ENCODE results near the gene FUOM. TPM values are rescaled to one million over a fixed set of nuclear protein-coding genes. Genes with fewer than 3 reads are reported as not detected.

The FUOM gene
- total and polyA plus RNA-seq, 10 of the 15 experiments (the other 5 are each of a cell fraction or from before 2014, with no cell fraction given), result 1.8 to 41.7 (median 25.6) TPM

GRCh38 chr10:133394801-133395221 lies 37.0 kb upstream of the FUOM start:
- Histone ChIP-seq H3K36me3 (ENCODE audit: control insufficient read depth in 2 of 2, insufficient read depth in 2 of 2, low read length in 1 of 2) (peaks cover 8 to 9% of the 10 kb centered on the region in 2 experiments; a peak in 3 of 4 replicates), H3K9me3 (replicated peaks; ENCODE audit: control insufficient read depth, insufficient read depth, low read length) (no peaks in the 10 kb centered on the region), H3K27ac (ENCODE audit: control insufficient read depth, insufficient read depth) (peak overlapping the region; percentile 95), H2AFZ (ENCODE audit: control insufficient read depth, low read depth, low read length) (no peak overlapping the region), H3K4me1 (ENCODE audit: control insufficient read depth, insufficient read depth, low read length) (peaks cover 36% of the 10 kb centered on the region), H3K4me3 (peak overlapping the region; percentile 80), H3K9ac (ENCODE audit: control insufficient read depth, insufficient read depth, low read length) (peak overlapping the region; percentile 98), H3K79me2 (ENCODE audit: control insufficient read depth, insufficient read depth, low read length) (peaks cover 24% of the 10 kb centered on the region), H3K27me3 (replicated peaks in 1 of 2; ENCODE audit: control insufficient read depth in 2 of 2, insufficient read depth in 2 of 2, low read length in 1 of 2) (no peaks in the 10 kb centered on the region), H3K4me2 (ENCODE audit: control insufficient read depth, insufficient read depth) (peak overlapping the region; percentile 72), H4K20me1 (ENCODE audit: control insufficient read depth, insufficient read depth) (no peaks in the 10 kb centered on the region)
- RAD21 ChIA-PET (ENCODE audit: unreplicated experiment), result interaction anchor here (1.3 kb wide), 1 partner anchor 65 kb away, joined by 4 read pairs; no protein-coding TSS in a partner anchor
- POLR2A ChIA-PET, result no interaction called here
- WGBS (ENCODE audit: insufficient coverage, insufficient replicate concordance, low lambda C conversion rate, missing lambda C conversion rate), result under 1% methylated on average over 21 of the region's 21 CpGs
- BruUV-seq (replicated peaks), result no TSS peak
- no peak for FAIRE-seq
- intact Hi-C loops (cut with micrococcal nuclease; ENCODE audit: unreplicated experiment), result loop anchor here (5.0 kb wide), 2 partner anchors 68 to 88 kb away; partner anchors contain the start of genes TUBGCP2 and ZNF511
- TF ChIP-seq SUPT20H (IDR thresholded peaks at IDR 0.05; ENCODE audit: borderline replicate concordance, control insufficient read depth, low read depth, low read length) (no peak), BHLHE40 (IDR thresholded peaks at IDR 0.05; ENCODE audit: borderline replicate concordance in 1 of 2, low read depth in 2 of 2, low read length in 1 of 2) (no peak), SMAD5 (IDR thresholded peaks at IDR 0.05; ENCODE audit: low read depth) (0 out of 2 replicates have a peak, but pooled peaks have one; percentile 5)
- no peak for DNase-seq (ENCODE audit: low read depth, low spot score)
- CTCF ChIA-PET, result no interaction called here
- peak; percentile 4; the same call in 2 of the 3 replicates for ATAC-seq
- SMC1A ChIA-PET (ENCODE audit: uncharacterized antibody, unreplicated experiment), result no interaction called here
- in situ Hi-C loops (cut with MboI), result no loop called here

- WGBS (ENCODE audit: insufficient coverage, insufficient replicate concordance, low lambda C conversion rate, missing lambda C conversion rate), result 1% methylated on average over 58 of the region's 69 CpGs
- Histone ChIP-seq H4K20me1 (ENCODE audit: control insufficient read depth, insufficient read depth) (no peaks in the 10 kb centered on the region), H3K79me2 (ENCODE audit: control insufficient read depth, insufficient read depth, low read length) (peaks cover 24% of the 10 kb centered on the region), H3K4me2 (ENCODE audit: control insufficient read depth, insufficient read depth) (peak within 1 kb of the TSS; percentile 75), H3K27me3 (replicated peaks in 1 of 2; ENCODE audit: control insufficient read depth in 2 of 2, insufficient read depth in 2 of 2, low read length in 1 of 2) (no peaks in the 10 kb centered on the region), H3K4me3 (peak within 1 kb of the TSS; percentile 80), H3K9ac (ENCODE audit: control insufficient read depth, insufficient read depth, low read length) (peak within 1 kb of the TSS; percentile 98), H3K4me1 (ENCODE audit: control insufficient read depth, insufficient read depth, low read length) (peaks cover 39% of the 10 kb centered on the region), H3K27ac (ENCODE audit: control insufficient read depth, insufficient read depth) (peak within 1 kb of the TSS; percentile 95), H2AFZ (ENCODE audit: control insufficient read depth, low read depth, low read length) (peak within 1 kb of the TSS; percentile 69), H3K36me3 (ENCODE audit: control insufficient read depth in 2 of 2, insufficient read depth in 2 of 2, low read length in 1 of 2) (peaks cover 3 to 5% of the 10 kb centered on the region in 2 experiments; a peak in 3 of 4 replicates), H3K9me3 (replicated peaks; ENCODE audit: control insufficient read depth, insufficient read depth, low read length) (no peaks in the 10 kb centered on the region)
- ChIA-PET SMC1A (ENCODE audit: uncharacterized antibody, unreplicated experiment) (no interaction called here), RAD21 (ENCODE audit: unreplicated experiment) (interaction anchor here (1.3 kb wide), 1 partner anchor 65 kb away, joined by 4 read pairs; no protein-coding TSS in a partner anchor), CTCF (no interaction called here), POLR2A (no interaction called here)
- FAIRE-seq (peak; percentile 75), ATAC-seq (peak; percentile 85), DNase-seq (ENCODE audit: low read depth, low spot score) (peak; percentile 65)
- in situ Hi-C loops (cut with MboI) (no loop called here), intact Hi-C loops (cut with micrococcal nuclease; ENCODE audit: unreplicated experiment) (loop anchor here (5.0 kb wide), 2 partner anchors 67 to 87 kb away; partner anchors contain the start of genes TUBGCP2 and ZNF511)
- no TSS peak for BruUV-seq (replicated peaks)
- TF ChIP-seq NFYB (IDR thresholded peaks at IDR 0.05; ENCODE audit: insufficient read depth, low read depth, low read length), result no peak
- no peak for TF ChIP-seq E2F8 (IDR thresholded peaks at IDR 0.05; ENCODE audit: low read depth, partially characterized antibody)
- TF ChIP-seq MXI1 (IDR thresholded peaks at IDR 0.05; ENCODE audit: low read depth, low read length), result peak; percentile 83
- TF ChIP-seq NKRF (conservative IDR thresholded peaks at IDR 0.05), result peak; percentile 70; the same call in 1 of the 2 replicates
- TF ChIP-seq JUNB (IDR thresholded peaks at IDR 0.05), result no peak
Measured at GRCh38 chr10:133394064-133394663, 36.3 kb upstream of the FUOM start, which contains the start of gene MTG1. Gene MTG1, plus strand, starts transcription at chr10:133394157. Its CDS starts 64 bp downstream, at chr10:133394221.
